Fibroblast of lung (primary cell): ENCODE data around the gene CCN5.

Source experiments
- EZH2 ChIP-seq: IDR thresholded peaks from 2 replicates; pipeline ENCODE4 v1.5.1; 2012; ENCODE audit warnings: low read length, control low read depth, mild to moderate bottlenecking; ENCODE audit errors: missing control alignments
- TF ChIP-seq, protein P1 (sequence below), 2 donors: IDR thresholded peaks in 1 of 2; conservative IDR thresholded peaks in 1 of 2; 1 replicate in 1 of 2; 2 replicates in 1 of 2; pipeline ENCODE4 v1.5.1; 2011 to 2012; ENCODE audit warnings: low read length in 2 of 2, control low read depth in 1 of 2, inconsistent platforms in 1 of 2, low read depth in 1 of 2, mild to moderate bottlenecking in 1 of 2

DNA sequence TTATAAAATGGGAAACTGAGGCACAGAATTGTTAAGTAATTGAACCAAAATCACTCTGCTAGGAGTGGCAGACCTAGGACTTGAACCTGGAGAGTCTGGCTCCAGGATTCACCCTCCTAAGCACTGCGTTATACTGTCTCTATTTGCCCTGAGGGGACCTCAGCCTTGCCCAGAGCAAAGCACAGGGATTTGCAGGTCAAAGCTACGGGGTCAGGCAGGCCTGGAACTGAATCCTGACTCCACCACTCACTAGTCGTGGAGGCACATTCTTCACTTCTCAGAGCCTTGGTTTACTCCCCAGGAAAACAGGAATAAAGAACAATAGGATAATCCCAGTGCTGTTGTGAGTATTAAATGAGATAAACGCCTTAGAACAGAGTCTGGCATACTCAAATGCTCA lies 49.9 kb downstream of the CCN5 start:
- TF ChIP-seq, protein P1, sequence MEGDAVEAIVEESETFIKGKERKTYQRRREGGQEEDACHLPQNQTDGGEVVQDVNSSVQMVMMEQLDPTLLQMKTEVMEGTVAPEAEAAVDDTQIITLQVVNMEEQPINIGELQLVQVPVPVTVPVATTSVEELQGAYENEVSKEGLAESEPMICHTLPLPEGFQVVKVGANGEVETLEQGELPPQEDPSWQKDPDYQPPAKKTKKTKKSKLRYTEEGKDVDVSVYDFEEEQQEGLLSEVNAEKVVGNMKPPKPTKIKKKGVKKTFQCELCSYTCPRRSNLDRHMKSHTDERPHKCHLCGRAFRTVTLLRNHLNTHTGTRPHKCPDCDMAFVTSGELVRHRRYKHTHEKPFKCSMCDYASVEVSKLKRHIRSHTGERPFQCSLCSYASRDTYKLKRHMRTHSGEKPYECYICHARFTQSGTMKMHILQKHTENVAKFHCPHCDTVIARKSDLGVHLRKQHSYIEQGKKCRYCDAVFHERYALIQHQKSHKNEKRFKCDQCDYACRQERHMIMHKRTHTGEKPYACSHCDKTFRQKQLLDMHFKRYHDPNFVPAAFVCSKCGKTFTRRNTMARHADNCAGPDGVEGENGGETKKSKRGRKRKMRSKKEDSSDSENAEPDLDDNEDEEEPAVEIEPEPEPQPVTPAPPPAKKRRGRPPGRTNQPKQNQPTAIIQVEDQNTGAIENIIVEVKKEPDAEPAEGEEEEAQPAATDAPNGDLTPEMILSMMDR (conservative IDR thresholded peaks at IDR 0.05 in 1 of 2, IDR thresholded peaks at IDR 0.05 in 1 of 2; ENCODE audit: low read depth in 1 of 2, low read length in 2 of 2) = no peak
- TF ChIP-seq EZH2 = no peak
